ENCODE data around the gene ADAMTS15.

Gene ADAMTS15

GRCh38 chr11:130514316-130514715 lies 65.9 kb downstream of the ADAMTS15 start:
- DNase-seq (ENCODE audit: low spot score): no peak

GRCh38 chr11:130514851-130515250 lies 66.4 kb downstream of the ADAMTS15 start:
- DNase-seq (ENCODE audit: low spot score): no peak

- no peak for DNase-seq (ENCODE audit: low spot score)
Measured at GRCh38 chr11:130515829-130516553, 67.5 kb downstream of the ADAMTS15 start.

- peak; percentile 30 for DNase-seq (ENCODE audit: low spot score)
Measured at GRCh38 chr11:130516554-130517505, 68.4 kb downstream of the ADAMTS15 start.

GRCh38 chr11:130518164-130518680 lies 69.8 kb downstream of the ADAMTS15 start:
- DNase-seq (ENCODE audit: low spot score): no peak

- no peak for DNase-seq (ENCODE audit: low spot score)
Measured at GRCh38 chr11:130519128-130519932, 70.9 kb downstream of the ADAMTS15 start.

- no peak for DNase-seq (ENCODE audit: low spot score)
Measured at GRCh38 chr11:130520271-130520671, 71.8 kb downstream of the ADAMTS15 start.

DNA sequence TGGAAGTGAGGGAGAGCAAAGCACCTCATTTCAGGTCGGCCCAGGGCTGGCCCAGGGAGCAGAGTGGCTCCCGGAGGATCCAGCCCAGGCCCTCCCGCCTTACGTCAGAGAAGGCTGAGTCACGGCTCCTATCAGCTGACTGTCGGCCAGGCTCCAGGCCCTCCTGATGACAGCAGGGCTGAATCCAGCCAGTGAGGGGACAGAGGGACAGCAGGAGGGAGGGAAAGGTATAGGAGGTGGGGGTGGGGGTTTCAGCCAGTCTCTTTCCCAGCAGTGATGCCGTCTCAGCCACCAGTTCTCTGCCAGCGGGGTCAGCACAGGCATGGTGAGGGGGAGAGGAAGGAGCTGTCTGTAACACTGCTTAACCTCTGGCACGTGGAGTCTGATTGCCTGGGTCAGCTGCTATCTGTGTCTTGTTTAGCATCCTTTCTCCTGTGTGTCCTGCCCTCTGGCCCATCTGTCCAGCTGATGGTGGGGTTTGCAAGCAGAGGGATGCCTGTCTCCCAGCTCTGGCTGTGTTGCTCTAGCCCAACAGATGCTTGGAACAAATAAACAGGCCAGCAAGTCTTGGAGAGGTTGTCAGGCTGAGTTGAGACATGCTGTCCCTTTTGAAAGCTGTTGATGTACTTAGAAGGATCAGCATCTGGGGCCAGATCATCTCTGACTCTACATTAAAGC lies 74.0 kb downstream of the ADAMTS15 start:
- peak; percentile 76 for DNase-seq (ENCODE audit: low spot score)

GRCh38 chr11:130523166-130523565 lies 74.7 kb downstream of the ADAMTS15 start:
- peak; percentile 23 for DNase-seq (ENCODE audit: low spot score)

DNA sequence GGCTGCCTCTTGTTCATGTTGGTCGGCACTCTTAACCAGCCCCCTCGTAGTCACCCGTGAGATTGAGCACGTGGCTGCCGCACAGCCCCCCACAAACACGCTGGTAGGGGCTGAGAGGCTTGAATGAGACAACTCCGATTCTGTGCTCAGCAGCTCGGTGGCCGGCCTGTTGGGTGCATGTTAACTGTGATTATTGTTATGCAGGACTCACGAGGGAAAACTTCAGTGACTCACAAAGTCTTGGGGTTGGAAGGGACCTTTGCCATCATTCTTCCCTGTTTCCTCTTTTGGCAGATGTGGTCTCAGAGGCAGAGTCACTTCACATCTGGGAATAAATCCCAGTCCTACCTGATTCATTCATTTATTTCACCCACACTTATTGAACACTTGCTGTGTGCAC lies 75.2 kb downstream of the ADAMTS15 start:
- peak; percentile 30 for DNase-seq (ENCODE audit: low spot score)

DNA sequence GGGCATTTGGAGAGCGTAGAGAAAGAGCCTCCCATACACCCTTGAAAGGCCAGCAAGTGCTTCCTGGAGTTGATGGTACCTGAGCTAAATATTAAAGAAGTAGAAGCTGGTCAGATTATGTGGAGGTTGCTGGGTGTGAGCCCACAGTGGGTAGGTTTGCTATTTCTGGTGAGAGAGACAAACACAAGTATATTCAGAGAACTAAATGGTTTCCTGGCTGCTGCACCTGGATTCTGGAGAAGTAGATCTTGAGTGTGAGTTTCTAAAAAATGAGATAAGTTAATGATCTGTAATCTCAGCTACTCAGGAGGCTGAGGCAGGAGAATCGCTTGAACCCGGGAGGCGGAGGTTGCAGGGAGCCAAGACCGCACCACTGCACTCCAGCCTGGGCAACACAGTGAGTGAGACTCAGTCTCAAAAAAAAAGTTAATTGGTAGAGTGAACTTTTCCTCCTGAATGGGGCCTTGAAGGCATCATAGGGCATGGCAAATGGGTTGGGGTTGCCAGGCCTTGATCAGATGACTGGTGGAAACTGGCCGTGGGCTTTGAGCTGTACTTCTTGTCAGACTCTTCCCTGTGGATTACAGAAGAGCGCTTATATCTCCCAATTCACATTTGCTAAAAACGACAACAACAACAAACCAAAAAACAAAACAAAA lies 75.8 kb downstream of the ADAMTS15 start:
- peak; percentile 37 for DNase-seq (ENCODE audit: low spot score)

DNA sequence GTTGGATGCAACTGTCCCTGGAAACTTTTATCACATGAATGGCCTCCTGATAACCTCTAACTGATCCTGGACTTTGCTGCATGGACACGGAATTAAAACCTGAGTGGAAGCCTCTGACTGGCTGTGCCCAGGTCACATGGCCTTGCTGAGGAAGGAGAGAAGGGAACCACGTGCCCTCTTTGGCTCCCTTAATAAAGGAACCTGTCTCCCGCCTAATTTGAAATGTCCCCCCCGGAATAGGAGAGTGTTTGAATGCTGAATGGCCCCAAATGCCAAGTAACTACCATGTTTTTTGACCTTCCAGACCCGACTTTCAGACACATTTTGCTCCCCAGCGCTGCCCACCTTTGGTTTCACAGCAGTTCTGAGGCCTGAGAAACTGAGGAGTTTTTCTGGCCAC lies 76.9 kb downstream of the ADAMTS15 start:
- no peak for DNase-seq (ENCODE audit: low spot score)

All from left forelimb (tissue), 1 donor.